H9 (cell line): Measurements from ENCODE around the gene MBP. TPM values are rescaled to one million over a fixed set of nuclear protein-coding genes. Genes with fewer than 3 reads are reported as not detected.

Experiments used
- DNase-seq: peaks from one replicate; pipeline ENCODE4 v3.0.0-alpha.2; 2017
- H2AFZ ChIP-seq: one replicate; pipeline ENCODE4 v1.6.1; 2013; ENCODE audit warnings: mild to moderate bottlenecking, low read length, control low read depth, moderate library complexity
- H2AK5ac ChIP-seq: 2 replicates; pipeline ENCODE4 v1.6.1; 2013; ENCODE audit warnings: low read length, control low read depth, mixed read lengths; ENCODE audit not compliant: insufficient read length
- H2BK120ac ChIP-seq: one replicate; pipeline ENCODE4 v1.6.1; 2013; ENCODE audit warnings: low read depth, mild to moderate bottlenecking, low read length, control low read depth, inconsistent platforms; ENCODE audit not compliant: poor library complexity, severe bottlenecking
- H2BK12ac ChIP-seq: 2 replicates; pipeline ENCODE4 v1.6.1; 2013; ENCODE audit warnings: low read length, control low read depth, mixed read lengths, low read depth; ENCODE audit not compliant: insufficient read length
- H2BK15ac ChIP-seq: 2 replicates; pipeline ENCODE4 v1.6.1; 2013; ENCODE audit warnings: low read depth, low read length, control low read depth
- H2BK20ac ChIP-seq: one replicate; pipeline ENCODE4 v1.6.1; 2013; ENCODE audit warnings: low read depth, mild to moderate bottlenecking, low read length, control low read depth, inconsistent platforms; ENCODE audit not compliant: poor library complexity, severe bottlenecking
- H2BK5ac ChIP-seq: 2 replicates; pipeline ENCODE4 v1.6.1; 2013; ENCODE audit warnings: low read length, control low read depth, mixed read lengths; ENCODE audit not compliant: insufficient read length
- H3K14ac ChIP-seq: 2 replicates; pipeline ENCODE4 v1.6.1; 2013; ENCODE audit warnings: low read length, control low read depth; ENCODE audit not compliant: insufficient read depth
- H3K18ac ChIP-seq: 2 replicates; pipeline ENCODE4 v1.6.1; 2013; ENCODE audit warnings: low read depth, mild to moderate bottlenecking, mixed read lengths, low read length, control low read depth; ENCODE audit not compliant: insufficient read length
- H3K23ac ChIP-seq: 2 replicates; pipeline ENCODE4 v1.6.1; 2013; ENCODE audit warnings: low read length, control low read depth, mixed read lengths, low read depth; ENCODE audit not compliant: insufficient read length
- H3K23me2 ChIP-seq: 2 replicates; pipeline ENCODE4 v1.6.1; 2013; ENCODE audit warnings: low read depth, mild to moderate bottlenecking, mixed read lengths, low read length, control low read depth; ENCODE audit not compliant: insufficient read length, poor library complexity, severe bottlenecking
- H3K27ac ChIP-seq: 2 replicates; pipeline ENCODE4 v1.5.1; 2013; ENCODE audit warnings: low read length, control low read depth, mixed read lengths, low read depth; ENCODE audit not compliant: insufficient read length
- H3K27me3 ChIP-seq: 2 replicates; pipeline ENCODE4 v1.6.1; 2013; ENCODE audit warnings: low read length, control low read depth, inconsistent platforms; ENCODE audit not compliant: insufficient read depth
- H3K4ac ChIP-seq: 2 replicates; pipeline ENCODE4 v1.6.1; 2013; ENCODE audit warnings: low read depth, mild to moderate bottlenecking, control low read depth, inconsistent platforms, low read length, moderate library complexity
- H3K4me1 ChIP-seq: 2 replicates; pipeline ENCODE4 v1.6.1; 2013; ENCODE audit warnings: low read length, control low read depth, inconsistent platforms; ENCODE audit not compliant: insufficient read depth
- H3K4me2 ChIP-seq: 2 replicates; pipeline ENCODE4 v1.6.1; 2013; ENCODE audit warnings: low read length, control low read depth, mixed read lengths; ENCODE audit not compliant: insufficient read length, insufficient read depth
- H3K56ac ChIP-seq: 2 replicates; pipeline ENCODE4 v1.6.1; 2013; ENCODE audit warnings: low read depth, mild to moderate bottlenecking, mixed read lengths, low read length, control low read depth; ENCODE audit not compliant: insufficient read length
- H3K79me1 ChIP-seq: 2 replicates; pipeline ENCODE4 v1.6.1; 2013; ENCODE audit warnings: low read depth, mild to moderate bottlenecking, moderate library complexity, low read length, control low read depth, inconsistent platforms; ENCODE audit not compliant: insufficient read depth, poor library complexity, severe bottlenecking
- H3K79me2 ChIP-seq: 2 replicates; pipeline ENCODE4 v1.6.1; 2013; ENCODE audit warnings: low read length, control low read depth, inconsistent platforms; ENCODE audit not compliant: insufficient read depth
- H3K9ac ChIP-seq: 2 replicates; pipeline ENCODE4 v1.6.1; 2013; ENCODE audit warnings: low read length, control low read depth, mixed read lengths; ENCODE audit not compliant: insufficient read length; ENCODE audit errors: extremely low read depth
- H3K9me3 ChIP-seq: one replicate; pipeline ENCODE4 v1.6.1; 2013; ENCODE audit warnings: low read depth, low read length, inconsistent platforms; ENCODE audit not compliant: control insufficient read depth
- H3T11ph ChIP-seq: one replicate; pipeline ENCODE4 v1.6.1; 2013; ENCODE audit warnings: mild to moderate bottlenecking, low read length, control low read depth, inconsistent platforms
- H4K20me1 ChIP-seq: one replicate; pipeline ENCODE4 v1.6.1; 2013; ENCODE audit not compliant: control insufficient read depth, insufficient read length, insufficient read depth
- H4K5ac ChIP-seq: 2 replicates; pipeline ENCODE4 v1.6.1; 2013; ENCODE audit warnings: low read depth, mild to moderate bottlenecking, mixed read lengths, low read length, control low read depth; ENCODE audit not compliant: insufficient read length
- H4K8ac ChIP-seq: replicated peaks from 2 replicates; pipeline ENCODE4 v1.6.1; 2013; ENCODE audit warnings: low read length, control low read depth, mixed read lengths, low read depth; ENCODE audit not compliant: insufficient read length
- H4K91ac ChIP-seq: 2 replicates; pipeline ENCODE4 v1.6.1; 2013; ENCODE audit warnings: low read depth, mild to moderate bottlenecking, moderate library complexity, mixed read lengths, low read length, control low read depth; ENCODE audit not compliant: insufficient read length
- H3K27ac Mint-ChIP-seq, 3 experiments: 2 replicates in 2 of 3; 3 replicates in 1 of 3; pipeline ENCODE4 v1.8.0; 2020 to 2021; ENCODE audit warnings: mixed read lengths in 3 of 3, mild to moderate bottlenecking in 1 of 3, moderate library complexity in 1 of 3
- H3K27me3 Mint-ChIP-seq: 2 replicates; pipeline ENCODE4 v1.8.0; 2021; ENCODE audit warnings: low read depth, mild to moderate bottlenecking, moderate library complexity, mixed read lengths
- H3K36me3 Mint-ChIP-seq, 3 experiments: 2 replicates in 2 of 3; 3 replicates in 1 of 3; pipeline ENCODE4 v1.8.0; 2020 to 2021; ENCODE audit warnings: low read depth in 3 of 3, mixed read lengths in 3 of 3; ENCODE audit not compliant: insufficient read depth in 1 of 3
- H3K4me1 Mint-ChIP-seq, 2 experiments: 2 replicates each; pipeline ENCODE4 v1.8.0; 2020; ENCODE audit warnings: mixed read lengths in 2 of 2
- H3K4me3 Mint-ChIP-seq, 2 experiments: 2 replicates in 1 of 2; 3 replicates in 1 of 2; pipeline ENCODE4 v1.8.0; 2020 to 2021; ENCODE audit warnings: mild to moderate bottlenecking in 2 of 2, mixed read lengths in 2 of 2, moderate library complexity in 1 of 2
- H3K9me3 Mint-ChIP-seq, 2 experiments: 2 replicates in 1 of 2; 3 replicates in 1 of 2; pipeline ENCODE4 v1.8.0; 2020; ENCODE audit warnings: mild to moderate bottlenecking in 2 of 2, mixed read lengths in 2 of 2, moderate library complexity in 1 of 2
- WGBS: extraction: QIAGEN DNeasy Blood & Tissue Kit; methylation state at CpG from one replicate; pipeline ENCODE4 v1.1.7; 2013; ENCODE audit warnings: missing lambda C conversion rate, low lambda C conversion rate, mixed read lengths; ENCODE audit not compliant: insufficient read length; ENCODE audit errors: extremely low coverage; 5-methylcytosine and 5-hydroxymethylcytosine counted together
- total RNA-seq: library from RNA; stranded (reverse); gene quantifications from 2 replicates; pipeline ENCODE4 v1.2.1, GENCODE V29; 2021
- TF ChIP-seq, protein P1 (sequence below): fragments of 200-600 bp; sonication (generic); conservative IDR thresholded peaks from 3 replicates; pipeline ENCODE4 v1.8.0; 2021; ENCODE audit warnings: antibody characterized with exemption, mild to moderate bottlenecking

MBP gene
- total RNA-seq, 1 experiment from 2014 or later, result 8.6 TPM

GRCh38 chr18:76974386-76974785 is 158.2 kb downstream of the MBP start:
- H4K8ac ChIP-seq, result no peak overlapping the region
- no peak overlapping the region for H3K23ac ChIP-seq
- no peak overlapping the region for H3T11ph ChIP-seq
- H3K23me2 ChIP-seq, result no peaks in the 10 kb centered on the region
- H2BK5ac ChIP-seq, result no peak overlapping the region
- no peaks in the 10 kb centered on the region for H3K27me3 Mint-ChIP-seq
- no peak overlapping the region for H3K56ac ChIP-seq
- H3K27me3 ChIP-seq, result no peaks in the 10 kb centered on the region
- peaks cover 2 to 9% (median 4%) of the 10 kb centered on the region in 3 experiments; a peak in 5 of 7 replicates for H3K36me3 Mint-ChIP-seq
- H3K27ac Mint-ChIP-seq, result peak overlapping the region in 1 of 3 experiments; percentile 49; a peak in 1 of 7 replicates
- H3K18ac ChIP-seq, result no peak overlapping the region
- H3K4ac ChIP-seq, result no peak overlapping the region
- H4K91ac ChIP-seq, result no peak overlapping the region
- no peak overlapping the region for H3K4me3 Mint-ChIP-seq
- no peak overlapping the region for H3K9ac ChIP-seq
- no peak overlapping the region for H2BK12ac ChIP-seq
- DNase-seq, result no peak
- H2BK120ac ChIP-seq, result no peak overlapping the region
- H3K4me1 ChIP-seq, result peaks cover 4% of the 10 kb centered on the region
- H3K27ac ChIP-seq, result no peak overlapping the region
- no peaks in the 10 kb centered on the region for H3K79me1 ChIP-seq
- H3K9me3 Mint-ChIP-seq, result peaks cover 0 to 3% of the 10 kb centered on the region in 2 experiments; a peak in 1 of 5 replicates
- H3K79me2 ChIP-seq, result no peaks in the 10 kb centered on the region
- TF ChIP-seq, protein P1, sequence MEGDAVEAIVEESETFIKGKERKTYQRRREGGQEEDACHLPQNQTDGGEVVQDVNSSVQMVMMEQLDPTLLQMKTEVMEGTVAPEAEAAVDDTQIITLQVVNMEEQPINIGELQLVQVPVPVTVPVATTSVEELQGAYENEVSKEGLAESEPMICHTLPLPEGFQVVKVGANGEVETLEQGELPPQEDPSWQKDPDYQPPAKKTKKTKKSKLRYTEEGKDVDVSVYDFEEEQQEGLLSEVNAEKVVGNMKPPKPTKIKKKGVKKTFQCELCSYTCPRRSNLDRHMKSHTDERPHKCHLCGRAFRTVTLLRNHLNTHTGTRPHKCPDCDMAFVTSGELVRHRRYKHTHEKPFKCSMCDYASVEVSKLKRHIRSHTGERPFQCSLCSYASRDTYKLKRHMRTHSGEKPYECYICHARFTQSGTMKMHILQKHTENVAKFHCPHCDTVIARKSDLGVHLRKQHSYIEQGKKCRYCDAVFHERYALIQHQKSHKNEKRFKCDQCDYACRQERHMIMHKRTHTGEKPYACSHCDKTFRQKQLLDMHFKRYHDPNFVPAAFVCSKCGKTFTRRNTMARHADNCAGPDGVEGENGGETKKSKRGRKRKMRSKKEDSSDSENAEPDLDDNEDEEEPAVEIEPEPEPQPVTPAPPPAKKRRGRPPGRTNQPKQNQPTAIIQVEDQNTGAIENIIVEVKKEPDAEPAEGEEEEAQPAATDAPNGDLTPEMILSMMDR, result no peak
- H3K9me3 ChIP-seq, result no peaks in the 10 kb centered on the region
- H3K4me2 ChIP-seq, result no peak overlapping the region
- WGBS, result no CpG with 5 or more reads among the region's 5 CpGs
- H2BK15ac ChIP-seq, result no peak overlapping the region
- H3K4me1 Mint-ChIP-seq, result peaks cover 28 to 37% of the 10 kb centered on the region in 2 experiments
- no peak overlapping the region for H4K5ac ChIP-seq
- no peak overlapping the region for H2BK20ac ChIP-seq
- H2AK5ac ChIP-seq, result no peak overlapping the region
- H4K20me1 ChIP-seq, result no peaks in the 10 kb centered on the region
- H3K14ac ChIP-seq, result no peak overlapping the region
- no peak overlapping the region for H2AFZ ChIP-seq
